Fibroblast of skin of scalp (primary cell): ENCODE measurements around the gene CKAP5.

Source experiments
- DNase-seq: peaks from one replicate; pipeline ENCODE4 v3.0.0-alpha.2; 2013

CKAP5 gene

DNA sequence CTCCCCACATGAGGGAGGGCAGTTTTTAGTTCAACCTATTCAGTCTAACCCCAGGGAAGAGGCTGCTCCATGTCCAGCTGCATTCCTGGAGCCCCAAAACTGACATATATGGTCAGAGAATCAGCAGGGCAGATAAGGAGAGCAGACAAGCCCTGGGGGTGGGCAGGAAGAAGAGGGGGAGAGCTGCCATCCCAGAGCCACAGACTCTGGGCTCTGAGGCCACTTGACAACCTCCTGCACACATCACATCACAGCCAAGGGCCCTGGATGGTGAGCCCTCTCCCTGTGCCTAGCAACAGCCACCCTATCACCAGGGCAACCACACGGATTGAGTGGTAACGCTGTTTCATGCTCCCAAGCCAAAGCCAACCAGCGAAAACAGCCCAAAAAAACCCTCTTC lies 148.8 kb downstream of the CKAP5 start:
- DNase-seq: peak; percentile 53

DNA sequence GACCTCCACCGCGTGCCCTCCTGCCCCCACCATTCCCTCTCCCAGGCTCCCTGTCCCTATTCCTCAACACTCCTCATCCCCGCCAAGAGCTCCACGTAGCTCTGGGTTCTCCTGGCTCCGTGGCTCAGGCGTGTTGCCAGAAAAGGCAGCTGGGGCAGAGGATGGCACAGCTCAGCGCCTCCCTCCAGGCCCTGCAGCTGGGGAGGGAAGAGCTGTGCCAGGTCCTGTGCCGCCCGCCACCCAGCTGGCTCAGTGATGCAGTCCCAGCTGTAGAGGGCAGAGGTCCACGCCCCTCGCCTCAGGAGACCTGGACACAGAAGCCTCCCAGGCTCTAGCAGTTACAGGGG lies 149.9 kb downstream of the CKAP5 start:
- no peak for DNase-seq

DNA sequence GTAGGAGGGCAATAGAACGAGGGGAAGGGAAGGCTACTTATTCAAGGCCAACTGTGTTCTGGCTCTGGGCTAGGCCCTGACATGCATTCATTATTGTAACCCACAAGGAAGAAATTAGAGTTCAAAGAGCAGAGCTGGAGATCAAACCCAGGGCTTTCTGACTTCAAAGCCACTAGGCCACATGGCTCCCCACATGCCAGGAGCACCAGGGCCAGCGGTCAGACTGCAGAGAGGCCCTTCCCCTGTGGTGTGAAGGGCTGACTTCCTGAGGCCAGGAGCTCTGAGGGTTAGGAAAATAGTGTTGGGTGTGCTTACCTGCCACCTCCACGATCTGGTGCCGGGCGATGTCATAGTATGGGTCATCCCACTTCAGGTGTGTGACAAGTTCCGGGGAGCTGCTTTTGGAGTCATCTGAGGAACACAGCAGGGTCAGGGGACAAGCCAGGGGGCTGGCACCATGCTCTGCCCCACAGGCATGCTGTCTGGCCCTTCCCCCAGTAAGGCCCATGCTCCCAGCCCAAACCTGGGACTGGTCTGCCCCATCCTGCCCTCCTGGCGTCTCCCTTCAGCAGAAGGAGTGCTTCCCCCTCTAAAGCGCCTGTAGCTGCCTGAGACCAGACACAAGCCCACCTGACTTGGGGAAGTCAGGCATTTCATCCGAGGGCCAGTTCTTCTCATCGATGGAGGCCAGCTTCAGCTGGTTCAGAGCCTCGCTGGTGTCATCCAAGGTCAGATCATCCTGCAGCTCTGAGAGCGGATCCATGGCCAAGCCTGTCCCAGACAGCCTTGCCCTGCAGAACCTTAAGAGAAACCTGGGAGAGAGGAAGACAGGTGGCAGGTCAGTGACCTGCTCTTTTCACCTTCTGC lies 150.5 kb downstream of the CKAP5 start:
- no peak for DNase-seq

DNA sequence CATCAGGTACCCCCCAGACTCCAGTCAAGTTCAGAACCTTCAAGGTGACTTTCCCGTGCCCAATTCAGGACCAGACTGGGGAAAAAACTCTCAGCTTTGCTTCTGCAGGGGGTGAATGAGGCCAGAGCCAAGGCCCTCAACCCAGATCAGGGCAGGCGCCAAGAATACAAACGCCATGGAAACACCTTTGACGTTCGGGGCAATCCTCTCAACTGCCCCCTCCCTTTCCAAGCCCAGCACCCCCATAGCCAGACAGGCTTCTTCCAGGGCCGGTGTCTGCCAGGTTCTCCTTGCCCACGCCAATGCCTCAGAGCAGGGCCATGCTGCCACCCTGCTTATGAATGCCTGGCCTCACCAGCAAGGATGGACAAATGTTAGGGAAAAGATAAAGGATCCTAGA lies 151.5 kb downstream of the CKAP5 start:
- no peak for DNase-seq

DNA sequence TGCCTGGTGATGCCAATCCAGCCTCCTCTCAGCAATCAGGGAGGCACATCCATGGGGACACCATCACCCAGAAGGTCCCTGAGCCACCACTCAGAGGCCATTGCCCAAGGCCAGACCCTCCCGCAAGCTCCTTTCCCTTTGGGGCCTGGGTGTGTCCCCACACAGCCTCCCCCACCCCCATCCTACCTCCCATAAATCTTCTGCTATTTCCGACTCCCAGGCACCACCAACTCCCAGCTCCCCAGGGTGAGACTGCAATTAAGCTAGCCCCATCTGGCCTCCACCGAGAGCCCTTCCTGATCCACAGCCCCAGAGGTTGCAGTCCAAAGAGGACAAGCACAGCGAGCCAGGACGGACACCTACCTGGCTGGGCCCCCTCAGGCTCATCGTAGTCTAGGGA lies 152.0 kb downstream of the CKAP5 start:
- no peak for DNase-seq

DNA sequence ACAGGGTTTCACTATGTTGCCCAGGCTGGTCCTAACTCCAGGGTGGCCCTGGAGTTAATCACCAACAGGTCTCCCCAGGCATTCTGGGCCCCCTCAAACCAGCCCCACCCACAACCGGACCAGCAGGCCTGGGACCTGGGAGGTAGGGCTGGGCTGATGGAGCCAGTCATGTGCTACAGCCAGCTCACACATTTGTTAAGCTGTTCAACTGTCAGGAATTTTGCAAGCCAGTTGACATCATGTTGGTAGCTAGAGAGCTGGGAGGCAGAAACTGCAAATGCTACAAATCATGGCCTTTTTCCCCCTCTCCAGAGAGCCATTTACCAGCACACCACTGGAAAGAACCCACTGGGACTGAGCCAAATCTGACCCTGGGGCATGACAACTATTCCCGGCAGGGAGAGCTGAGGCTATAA lies 152.5 kb downstream of the CKAP5 start:
- DNase-seq: peak; percentile 50
